BJ (cell line): Measurements from ENCODE around the gene ERH. TPM values are rescaled to one million over a fixed set of nuclear protein-coding genes. Genes with fewer than 3 reads are reported as not detected.

Experiments used
- CTCF ChIA-PET: fragments of 350-600 bp; formaldehyde crosslinking; extraction: SDS; loops from one replicate; lab custom pipeline; 2021; ENCODE audit warnings: antibody characterized with exemption, inconsistent platforms; lab: Yijun Ruan, JAX
- POLR2A ChIA-PET: fragments of 300-600 bp; sonication (Branson Sonifier 250); formaldehyde crosslinking; extraction: SDS; loops from one replicate; lab custom pipeline; 2021; ENCODE audit warnings: antibody characterized with exemption; lab: Charles Lee
- DNase-seq: peaks from one replicate; pipeline ENCODE4 v3.0.0-alpha.2; 2011; ENCODE audit warnings: low read depth
- H3K27me3 ChIP-seq: 2 replicates; pipeline ENCODE4 v1.6.0; 2011; ENCODE audit warnings: low read length; ENCODE audit not compliant: control insufficient read depth, insufficient read depth
- H3K36me3 ChIP-seq: 2 replicates; pipeline ENCODE4 v1.5.1; 2011; ENCODE audit warnings: low read length; ENCODE audit not compliant: control insufficient read depth, insufficient read depth
- H3K4me3 ChIP-seq: 2 replicates; pipeline ENCODE4 v1.5.1; 2011; ENCODE audit warnings: low read depth, mild to moderate bottlenecking, control low read depth, low read length
- CTCF ChIP-seq: IDR thresholded peaks from 2 replicates; pipeline ENCODE4 v1.5.1; 2011; ENCODE audit warnings: low read depth, mild to moderate bottlenecking, control low read depth, inconsistent platforms, low read length, moderate library complexity; ENCODE audit not compliant: insufficient read depth
- polyA plus RNA-seq: library from polyadenylated mRNA; depleted of rRNA; stranded (reverse); fragments of >200 nt; gene quantifications from 2 replicates; pipeline ENCODE4 v1.2.3, GENCODE V29; 2011

ERH gene
- polyA plus RNA-seq, 1 experiment = 43.1 TPM

GRCh38 chr14:69344171-69344570 lies 53.9 kb downstream of the ERH start:
- TF ChIP-seq CTCF = no peak
- H3K27me3 ChIP-seq = peaks cover 3% of the 10 kb centered on the region; the same call in 1 of the 2 replicates
- CTCF ChIA-PET = interaction anchor here (0.9 to 5.2 kb wide), 6 partner anchors 14 to 116 kb away, joined by 3 to 29 read pairs (median 4); no protein-coding TSS in a partner anchor
- POLR2A ChIA-PET = no interaction called here
- no peak for DNase-seq
- H3K36me3 ChIP-seq = no peaks in the 10 kb centered on the region
- no peak overlapping the region for H3K4me3 ChIP-seq

GRCh38 chr14:69342928-69343525 lies 55.1 kb downstream of the ERH start:
- no peaks in the 10 kb centered on the region for H3K36me3 ChIP-seq
- ChIA-PET CTCF (interaction anchor here (0.9 to 1.6 kb wide), 3 partner anchors 8 to 101 kb away, joined by 3 to 6 read pairs (median 3); no protein-coding TSS in a partner anchor), POLR2A (no interaction called here)
- peaks cover 4% of the 10 kb centered on the region for H3K27me3 ChIP-seq
- H3K4me3 ChIP-seq = no peak overlapping the region
- no peak for DNase-seq
- no peak for TF ChIP-seq CTCF

DNA sequence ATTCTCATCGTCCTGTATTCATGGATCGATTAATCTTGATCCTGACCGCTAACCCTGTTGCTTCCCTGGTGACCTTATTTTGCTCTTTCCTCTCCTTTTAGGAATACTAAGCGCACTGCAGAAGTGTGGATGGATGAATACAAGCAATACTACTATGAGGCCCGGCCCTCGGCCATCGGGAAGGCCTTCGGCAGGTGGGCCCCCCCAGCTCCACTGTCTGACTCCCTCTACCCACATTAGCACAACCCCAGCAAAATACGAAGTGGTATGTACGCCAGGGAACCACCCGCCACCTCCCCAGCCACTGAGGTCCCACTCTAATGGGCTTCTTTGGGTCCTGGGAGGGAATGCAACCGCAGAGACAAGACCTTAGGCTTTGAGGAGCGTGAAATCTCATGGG lies 58.7 kb downstream of the ERH start:
- Histone ChIP-seq H3K27me3 (peaks cover 7% of the 10 kb centered on the region), H3K4me3 (no peak overlapping the region), H3K36me3 (no peaks in the 10 kb centered on the region)
- CTCF ChIA-PET = interaction anchor here (1.0 kb wide), 1 partner anchor 33 kb away, joined by 3 read pairs; no protein-coding TSS in a partner anchor
- POLR2A ChIA-PET = no interaction called here
- DNase-seq = no peak
- no peak for TF ChIP-seq CTCF

DNA sequence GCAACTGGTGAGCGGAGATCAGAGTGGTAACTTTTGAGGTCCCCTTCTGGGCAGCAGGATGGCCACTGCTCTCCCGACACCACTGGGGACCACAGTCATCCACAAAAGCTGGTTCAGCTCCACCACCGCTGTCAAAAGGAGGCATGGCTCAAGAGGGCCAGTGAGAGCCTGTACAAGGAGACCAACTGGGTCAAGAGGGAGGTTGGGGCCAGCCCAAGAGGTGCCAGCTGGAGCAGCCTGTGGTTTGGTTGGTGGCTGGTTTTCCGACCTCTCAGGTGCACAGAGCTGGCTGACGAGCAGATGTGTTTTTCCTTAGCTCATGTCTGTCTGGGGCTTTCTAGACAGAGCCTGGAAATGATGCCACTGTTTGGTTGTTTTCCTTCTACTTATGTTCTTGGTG lies 60.1 kb downstream of the ERH start:
- TF ChIP-seq CTCF = no peak

GRCh38 chr14:69335371-69335771 lies 62.7 kb downstream of the ERH start:
- ChIA-PET CTCF (interaction anchor here (0.8 to 5.0 kb wide), 5 partner anchors 12 to 46 kb away, joined by 3 to 28 read pairs (median 3); no protein-coding TSS in a partner anchor), POLR2A (interaction anchor here (0.6 kb wide), 1 partner anchor 38 kb away, joined by 5 read pairs; no protein-coding TSS in a partner anchor)
- H3K36me3 ChIP-seq = no peaks in the 10 kb centered on the region
- no peak for TF ChIP-seq CTCF
- peaks cover 8% of the 10 kb centered on the region for H3K27me3 ChIP-seq
- no peak overlapping the region for H3K4me3 ChIP-seq
- DNase-seq = no peak

More for the DNA sequence above, 60.1 kb downstream of the ERH start:
- DNase-seq = no peak
- ChIA-PET CTCF (interaction anchor here (1.1 to 5.0 kb wide), 2 partner anchors 9 to 13 kb away, joined by 3 to 28 read pairs; no protein-coding TSS in a partner anchor), POLR2A (no interaction called here)
- Histone ChIP-seq H3K27me3 (peaks cover 9% of the 10 kb centered on the region), H3K4me3 (no peak overlapping the region), H3K36me3 (no peaks in the 10 kb centered on the region)
